CD4-positive, alpha-beta T cell treated with Interleukin-21 for 1 hour (primary cell): Measurements from ENCODE around the gene GNAS-AS1.

ENCODE experiments used
- DNase-seq: peaks from one replicate; pipeline ENCODE4 v3.0.0-alpha.2; 2020

GNAS-AS1 gene

DNA sequence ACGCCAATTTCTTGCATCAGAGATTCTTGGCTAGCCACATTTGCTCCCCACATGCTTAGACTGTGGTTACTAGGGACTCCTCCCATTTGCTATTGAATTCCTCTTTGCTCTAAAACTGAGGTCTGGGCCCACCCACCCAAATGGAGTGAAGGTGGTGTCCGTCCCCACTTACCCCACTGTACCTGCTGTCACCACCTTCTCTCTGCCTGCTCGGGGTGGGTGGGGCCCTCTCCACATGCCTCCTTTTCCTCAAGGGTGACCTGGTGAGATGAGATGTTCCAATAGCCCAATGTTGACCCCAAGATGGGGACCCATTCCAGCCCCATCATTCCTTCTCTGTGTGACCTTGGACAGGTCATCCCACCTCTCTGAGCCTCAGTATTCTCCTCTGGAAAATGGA is 74.6 kb downstream of the GNAS-AS1 start:
- no peak for DNase-seq

DNA sequence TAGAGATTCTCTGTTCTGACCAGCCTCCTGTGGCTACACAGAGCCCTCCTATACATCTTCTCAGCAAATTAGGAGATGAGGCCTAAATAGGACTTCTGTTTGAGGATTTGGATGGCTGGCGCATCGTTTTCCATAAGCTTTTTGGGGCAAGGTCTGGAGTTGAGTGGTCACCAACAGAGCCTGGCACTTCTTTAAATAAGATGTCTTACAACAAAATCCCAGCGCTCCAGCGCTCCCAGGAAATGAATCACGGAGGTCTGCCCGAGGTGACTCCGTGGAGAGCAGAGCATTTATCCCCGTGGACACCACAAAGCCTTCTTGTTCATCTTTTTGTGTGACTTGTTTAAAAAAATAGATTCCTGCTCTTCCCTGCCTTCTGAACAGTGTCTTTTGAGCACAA is 75.3 kb downstream of the GNAS-AS1 start:
- DNase-seq = no peak

DNA sequence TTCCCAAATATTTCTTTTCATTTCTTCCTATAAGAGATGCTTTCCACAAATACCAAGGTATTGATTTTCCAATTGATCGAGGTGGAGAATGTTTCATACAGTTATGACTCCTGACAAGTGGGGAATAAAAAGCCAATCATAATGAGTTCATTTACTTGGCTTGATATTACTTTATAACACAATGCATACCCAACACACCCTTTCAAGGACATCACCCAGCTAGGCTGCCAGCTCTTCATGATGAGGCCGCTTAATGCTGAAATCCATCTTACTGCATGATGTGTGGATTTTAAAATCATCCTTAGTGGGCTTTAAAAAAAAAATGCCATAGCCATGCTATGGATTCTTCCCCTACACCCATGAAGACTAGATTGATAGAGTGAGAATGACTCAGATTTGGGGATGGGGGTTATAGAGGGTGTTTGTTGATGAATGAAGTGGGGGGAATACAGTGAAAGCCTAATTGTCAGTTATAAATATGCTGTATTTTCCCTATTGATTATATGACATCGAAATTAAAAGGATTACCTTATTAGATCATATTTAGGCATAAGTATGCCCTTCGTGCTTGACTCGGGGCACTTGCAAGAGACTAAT is 75.9 kb downstream of the GNAS-AS1 start:
- no peak for DNase-seq

DNA sequence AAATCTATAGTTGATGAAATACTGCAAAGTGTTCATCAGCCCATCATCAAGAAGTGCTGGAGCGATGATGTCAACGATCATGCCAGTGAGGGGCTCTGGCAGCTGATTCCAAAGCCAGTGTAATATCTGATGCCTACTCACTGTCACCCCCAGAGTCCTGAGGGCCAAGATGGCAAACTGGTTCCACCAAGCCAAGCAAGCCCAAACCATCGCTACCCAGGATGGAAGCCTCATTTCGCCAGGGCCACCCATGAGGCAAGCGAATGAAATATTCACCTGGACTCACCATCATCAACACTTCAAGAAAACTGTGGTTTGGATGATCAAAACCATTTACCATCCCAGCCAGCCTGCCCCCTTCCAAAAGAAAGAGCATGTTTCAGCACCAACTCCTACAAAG is 76.5 kb downstream of the GNAS-AS1 start:
- no peak for DNase-seq

DNA sequence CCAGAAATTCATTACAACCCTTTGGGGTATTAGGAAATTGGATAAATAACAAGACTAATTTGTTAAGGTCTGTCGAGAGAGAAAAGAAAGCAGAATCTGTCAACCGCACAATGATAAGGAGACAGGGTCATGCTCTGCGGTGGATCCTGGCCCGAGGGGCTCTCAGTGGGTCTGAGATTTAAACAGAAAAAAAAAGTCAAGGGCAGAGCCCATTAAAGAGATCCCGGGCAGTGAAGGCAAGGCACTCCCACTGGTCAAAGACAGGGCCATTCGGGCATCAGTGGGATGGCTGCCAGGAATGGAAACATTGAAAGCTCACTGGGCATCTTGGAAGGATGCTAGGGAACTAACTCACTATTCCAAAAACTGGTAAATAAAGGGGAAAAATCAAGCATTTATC is 77.9 kb downstream of the GNAS-AS1 start:
- no peak for DNase-seq
